22Rv1 (cell line): ENCODE data around the gene SEPTIN12.

Experiments used
- CTCF ChIP-seq: fragments of 450-650 bp; IDR thresholded peaks from 2 replicates; pipeline ENCODE4 v1.5.1; 2017; ENCODE audit warnings: mild to moderate bottlenecking
- ZFX ChIP-seq: fragments of 450-650 bp; IDR thresholded peaks from 2 replicates; pipeline ENCODE4 v1.6.1; 2017; ENCODE audit warnings: antibody characterized with exemption, borderline replicate concordance

- TF ChIP-seq CTCF (no peak), ZFX (no peak)
Measured at GRCh38 chr16:4800290-4801041, 12.3 kb upstream of the SEPTIN12 start.
